GM19099 (cell line): ENCODE data around the gene PRPF4.

Experiments used
- POLR2A ChIP-seq: IDR thresholded peaks from 3 replicates; pipeline ENCODE4 v1.6.1; 2011; ENCODE audit warnings: low read depth; ENCODE audit not compliant: insufficient read length; ENCODE audit errors: extremely low read depth

The PRPF4 gene

DNA sequence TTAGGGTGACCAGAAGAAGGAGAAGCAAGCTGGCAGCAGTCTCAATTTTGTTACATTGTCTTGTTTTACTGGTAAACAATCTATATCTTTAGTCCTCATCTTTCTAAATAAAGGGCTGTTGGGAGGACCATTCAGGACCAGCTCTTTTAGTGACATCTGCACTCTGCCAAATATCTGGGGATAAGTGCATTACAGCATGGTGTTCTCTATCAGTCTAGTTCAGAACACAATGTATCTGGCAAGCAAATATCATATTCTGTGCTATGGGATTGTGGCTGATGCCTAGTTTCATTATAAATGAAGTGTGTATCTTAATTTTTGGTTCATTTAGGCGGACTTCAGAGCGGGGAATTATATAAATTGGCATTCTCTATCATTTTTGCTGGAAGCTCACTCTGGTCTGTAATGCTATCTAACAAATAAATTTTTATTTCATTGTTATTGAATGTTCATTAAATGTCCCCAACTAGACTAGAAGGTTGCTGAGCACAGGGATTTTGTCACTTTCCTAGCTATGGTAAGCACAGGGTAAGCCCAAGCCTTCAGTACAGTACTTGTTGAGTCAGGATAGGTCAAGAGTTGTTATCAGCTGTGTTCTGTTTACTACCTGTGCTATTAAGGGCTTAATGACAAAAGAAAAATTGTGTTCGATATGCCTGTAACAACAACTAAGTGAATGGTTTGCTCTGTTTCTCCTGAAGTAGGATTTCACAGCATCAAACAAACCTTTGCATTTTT is 52.8 kb downstream of the PRPF4 start:
- no peak for TF ChIP-seq POLR2A

DNA sequence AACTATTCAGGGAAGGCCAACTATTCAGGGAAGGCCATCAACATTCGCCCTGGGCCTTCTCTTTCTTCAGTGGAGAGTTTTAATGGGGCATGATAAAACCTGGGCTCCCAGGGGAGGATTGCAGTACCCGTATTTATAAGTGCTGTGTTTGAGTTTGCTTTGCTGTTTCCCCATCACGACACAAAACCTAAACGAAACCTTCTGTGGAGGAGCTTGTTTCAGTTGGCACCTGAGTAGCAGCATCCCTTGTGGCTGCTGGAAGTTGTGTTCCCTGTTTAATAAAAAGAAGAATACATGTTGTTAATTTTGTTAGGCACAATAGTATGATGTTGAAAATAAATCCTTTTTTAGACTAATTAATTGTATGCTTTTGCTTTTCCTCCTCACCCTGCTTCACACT is 56.3 kb downstream of the PRPF4 start:
- TF ChIP-seq POLR2A = no peak

DNA sequence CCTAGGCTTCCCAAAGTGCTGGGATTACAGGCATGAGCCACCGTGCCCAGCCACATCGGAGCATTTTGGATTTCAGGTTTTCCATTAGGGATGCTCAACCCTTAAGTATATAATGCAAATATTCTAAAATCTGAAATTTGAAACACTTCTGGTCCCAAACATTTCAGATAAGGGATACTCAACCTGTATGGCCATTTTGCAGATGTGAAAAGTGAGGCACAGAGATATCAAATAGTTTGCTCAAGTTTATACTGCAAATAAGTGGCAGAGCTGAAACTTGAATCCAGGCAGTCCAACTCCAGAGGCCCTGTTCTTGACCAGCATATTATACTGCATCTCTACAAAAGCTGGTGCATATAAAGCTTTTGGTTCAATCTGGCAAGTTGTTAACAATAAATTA is 62.3 kb downstream of the PRPF4 start:
- no peak for TF ChIP-seq POLR2A

DNA sequence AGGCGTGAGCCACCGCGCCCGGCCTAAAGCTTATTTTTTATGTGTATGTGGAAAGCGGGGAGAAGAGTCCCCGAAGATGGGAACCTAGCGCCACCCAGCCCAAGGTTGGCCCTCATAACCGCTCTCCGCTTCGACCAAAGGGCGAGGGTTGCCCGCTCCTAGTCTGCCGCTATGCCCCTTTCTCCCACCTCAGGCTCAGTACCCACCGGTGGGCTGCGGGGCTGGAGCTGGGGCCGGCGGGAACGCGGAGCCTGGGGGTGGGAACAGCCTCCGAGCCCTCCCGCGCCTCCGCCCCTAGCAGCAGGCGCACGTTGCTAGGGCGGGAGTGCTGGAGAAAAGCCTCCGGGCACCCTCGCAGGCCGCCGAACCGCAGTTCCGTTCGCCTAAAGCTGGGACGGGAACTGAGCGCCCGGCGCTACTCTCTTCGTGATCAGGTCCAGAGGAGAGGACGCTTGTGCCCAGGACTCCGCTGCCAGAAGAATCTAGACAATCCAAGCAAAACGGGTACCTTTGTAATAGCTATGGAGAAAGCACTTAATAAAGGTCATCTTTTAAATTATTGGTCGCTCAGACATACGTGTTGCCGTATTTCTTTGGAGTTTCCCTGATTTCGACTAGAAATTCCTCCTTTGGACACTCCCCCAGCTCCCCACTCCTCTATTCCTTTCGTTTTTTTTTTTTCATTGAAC is 64.7 kb downstream of the PRPF4 start, which contains the start of gene WDR31:
TSS of gene WDR31 (minus strand) at position 265 of the 689 bp plus-strand sequence. CDS start 8,253 bp downstream, outside the sequence.
- peak; percentile 63 for TF ChIP-seq POLR2A

DNA sequence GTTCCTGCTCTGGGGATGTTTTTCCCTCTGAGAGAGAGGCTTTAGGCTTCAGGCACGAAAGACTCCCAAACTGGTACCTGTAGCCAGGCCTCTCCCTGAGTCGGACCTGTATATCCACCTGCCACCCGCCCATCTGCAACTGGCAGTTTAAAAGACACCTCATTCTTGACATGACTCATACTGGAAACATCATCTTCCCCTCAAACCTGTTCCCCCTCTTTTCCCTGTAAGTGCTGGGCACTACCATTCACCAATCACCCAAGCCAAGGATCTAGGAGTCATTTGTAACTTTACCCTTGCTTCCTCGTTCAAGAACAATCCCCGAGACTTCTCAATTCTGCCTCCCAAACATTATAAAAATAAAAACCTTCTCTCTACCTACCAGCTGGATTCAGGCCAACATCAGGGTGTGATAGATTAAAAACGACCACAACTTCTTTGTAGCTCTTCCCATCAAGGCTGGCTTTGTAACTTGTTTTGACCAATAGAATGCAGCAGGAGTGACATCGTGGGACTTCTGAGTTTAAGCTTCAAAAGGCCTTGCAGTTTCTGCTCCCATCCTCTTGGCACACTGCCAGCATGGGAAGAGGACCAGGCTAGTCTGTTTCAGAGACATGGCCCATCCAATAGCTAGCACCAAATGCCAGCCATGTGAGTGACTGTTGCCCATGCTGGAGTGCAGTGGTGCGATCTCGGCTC is 66.4 kb downstream of the PRPF4 start:
- no peak for TF ChIP-seq POLR2A
